Mucosa of descending colon (tissue), 3 donors: ENCODE data around the gene SAMD3. TPM values are rescaled to one million over a fixed set of nuclear protein-coding genes. Genes with fewer than 3 reads are reported as not detected.

Experiments used
- ATAC-seq: fragments of 200-7000 bp; cut with Tn5 transposase; one replicate; pipeline ENCODE4 v1.9.1; 2020; ENCODE audit warnings: mild to moderate bottlenecking, moderate library complexity
- DNase-seq, 3 donors: peaks; one replicate each; pipeline ENCODE4 v3.0.0-alpha.2; 2020
- H3K36me3 ChIP-seq: fragments of 200-600 bp; one replicate; pipeline ENCODE4 v1.8.0; 2021; ENCODE audit warnings: low read depth, mild to moderate bottlenecking
- H3K4me1 ChIP-seq: fragments of 200-600 bp; one replicate; pipeline ENCODE4 v1.8.0; 2021; ENCODE audit warnings: low read depth, mild to moderate bottlenecking
- H3K4me3 ChIP-seq: fragments of 200-600 bp; one replicate; pipeline ENCODE4 v1.8.0; 2021; ENCODE audit warnings: mild to moderate bottlenecking
- H3K9me3 ChIP-seq: fragments of 200-600 bp; one replicate; pipeline ENCODE4 v1.8.0; 2021; ENCODE audit warnings: mild to moderate bottlenecking
- intact Hi-C, 2 donors: fragments of 100-400 bp; cut with DNase I in 1 of 2; cut with micrococcal nuclease in 1 of 2; formaldehyde crosslinking; loops; one replicate each; pipeline versions ENCODE4 v1.11.0 to v1.11.1; 2022; cut with DNase I, micrococcal nuclease
- total RNA-seq, 3 donors: library from RNA; stranded (reverse); fragmentation: NEBNext Ultra II Directional in 2 of 3; extraction: Animal tissue kit (Norgen Biotek cat#: 25700) in 2 of 3; gene quantifications; one replicate each; pipeline versions ENCODE4 v1.2.1 to v1.2.4, GENCODE V29; 2021 to 2023
- TF ChIP-seq, protein P1 (sequence below): fragments of 200-600 bp; IDR thresholded peaks from one replicate; pipeline ENCODE4 v1.8.0; 2022; ENCODE audit warnings: antibody characterized with exemption, mild to moderate bottlenecking
- donor health status: DM: no; HTN: no; CAD: no; lungs with moderate emphysema.
- donor health status: DM: no; HTN: no; CAD: no.
- donor health status: DM: no; HTN: yes; CAD: no.

SAMD3 gene
- total RNA-seq, 3 donors from 2014 or later, result 0.90 to 5.4 (median 1.7) TPM

DNA sequence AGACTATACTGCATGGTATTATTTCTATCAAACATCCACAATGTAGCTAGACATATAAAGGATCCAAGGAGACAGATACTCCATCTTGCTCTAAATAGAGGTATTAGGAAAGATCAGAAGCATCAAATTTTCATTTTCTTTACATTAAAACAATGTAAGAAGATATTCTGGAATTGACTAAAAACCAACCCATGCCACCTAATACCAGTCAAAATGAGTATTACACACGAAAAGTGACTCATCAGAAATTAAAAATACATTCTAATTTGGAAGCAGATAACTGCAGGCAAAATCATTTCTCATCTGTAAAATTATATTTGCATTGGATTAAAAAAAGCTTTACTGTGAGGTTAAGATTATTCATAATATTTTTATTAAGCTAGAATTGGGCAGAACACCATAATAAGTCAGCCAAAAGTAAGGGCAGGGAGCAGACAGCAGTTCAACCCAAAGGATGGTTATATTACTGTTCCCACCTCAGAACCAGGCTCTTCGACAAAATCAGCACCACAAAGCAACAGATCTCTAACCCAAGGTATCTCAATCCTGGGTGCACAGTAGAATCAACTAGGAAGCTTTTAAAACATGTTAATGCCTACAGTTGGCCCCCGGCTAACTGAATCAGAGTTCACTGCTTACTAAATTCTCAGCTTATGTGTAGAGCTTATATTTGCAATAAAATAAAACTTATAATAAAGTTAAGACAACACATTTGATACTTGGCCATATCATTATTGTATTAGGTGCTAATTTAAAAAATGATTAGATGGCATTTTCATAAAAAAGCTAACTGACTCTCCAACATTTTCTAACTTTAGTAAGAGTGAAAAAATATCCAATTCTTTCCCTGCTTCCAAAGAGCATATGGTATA lies 35.2 kb downstream of the SAMD3 start:
- intact Hi-C loops, result no loop called here
- DNase-seq (no peak), ATAC-seq (no peak)
- Histone ChIP-seq H3K36me3 (no peaks in the 10 kb centered on the region), H3K4me1 (peaks cover 5% of the 10 kb centered on the region), H3K9me3 (no peaks in the 10 kb centered on the region), H3K4me3 (no peak overlapping the region)
- TF ChIP-seq, protein P1, sequence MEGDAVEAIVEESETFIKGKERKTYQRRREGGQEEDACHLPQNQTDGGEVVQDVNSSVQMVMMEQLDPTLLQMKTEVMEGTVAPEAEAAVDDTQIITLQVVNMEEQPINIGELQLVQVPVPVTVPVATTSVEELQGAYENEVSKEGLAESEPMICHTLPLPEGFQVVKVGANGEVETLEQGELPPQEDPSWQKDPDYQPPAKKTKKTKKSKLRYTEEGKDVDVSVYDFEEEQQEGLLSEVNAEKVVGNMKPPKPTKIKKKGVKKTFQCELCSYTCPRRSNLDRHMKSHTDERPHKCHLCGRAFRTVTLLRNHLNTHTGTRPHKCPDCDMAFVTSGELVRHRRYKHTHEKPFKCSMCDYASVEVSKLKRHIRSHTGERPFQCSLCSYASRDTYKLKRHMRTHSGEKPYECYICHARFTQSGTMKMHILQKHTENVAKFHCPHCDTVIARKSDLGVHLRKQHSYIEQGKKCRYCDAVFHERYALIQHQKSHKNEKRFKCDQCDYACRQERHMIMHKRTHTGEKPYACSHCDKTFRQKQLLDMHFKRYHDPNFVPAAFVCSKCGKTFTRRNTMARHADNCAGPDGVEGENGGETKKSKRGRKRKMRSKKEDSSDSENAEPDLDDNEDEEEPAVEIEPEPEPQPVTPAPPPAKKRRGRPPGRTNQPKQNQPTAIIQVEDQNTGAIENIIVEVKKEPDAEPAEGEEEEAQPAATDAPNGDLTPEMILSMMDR, result no peak

DNA sequence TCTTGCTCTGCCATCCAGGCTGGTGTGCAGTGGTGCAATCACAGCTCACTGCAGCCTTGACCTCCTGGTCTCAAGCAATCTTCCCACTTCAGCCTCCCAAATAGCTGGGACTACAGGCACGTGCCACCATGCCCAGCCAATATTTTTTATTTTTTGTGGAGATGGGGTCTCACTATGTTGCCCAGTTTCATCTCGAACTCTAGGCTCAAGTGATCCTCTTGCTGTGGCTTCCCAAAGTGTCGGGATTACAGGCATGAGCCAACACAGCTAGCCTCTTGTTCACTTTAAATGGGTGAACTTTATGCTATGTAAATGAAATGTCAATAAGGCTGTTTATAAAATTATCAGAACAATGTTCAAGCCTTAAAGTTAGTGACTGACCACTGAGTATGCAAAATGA lies 37.1 kb downstream of the SAMD3 start:
- Histone ChIP-seq H3K9me3 (no peaks in the 10 kb centered on the region), H3K36me3 (no peaks in the 10 kb centered on the region), H3K4me3 (no peak overlapping the region), H3K4me1 (peaks cover 5% of the 10 kb centered on the region)
- TF ChIP-seq, protein P1, result no peak
- intact Hi-C loops, result no loop called here
- no peak for ATAC-seq
- DNase-seq, result no peak

DNA sequence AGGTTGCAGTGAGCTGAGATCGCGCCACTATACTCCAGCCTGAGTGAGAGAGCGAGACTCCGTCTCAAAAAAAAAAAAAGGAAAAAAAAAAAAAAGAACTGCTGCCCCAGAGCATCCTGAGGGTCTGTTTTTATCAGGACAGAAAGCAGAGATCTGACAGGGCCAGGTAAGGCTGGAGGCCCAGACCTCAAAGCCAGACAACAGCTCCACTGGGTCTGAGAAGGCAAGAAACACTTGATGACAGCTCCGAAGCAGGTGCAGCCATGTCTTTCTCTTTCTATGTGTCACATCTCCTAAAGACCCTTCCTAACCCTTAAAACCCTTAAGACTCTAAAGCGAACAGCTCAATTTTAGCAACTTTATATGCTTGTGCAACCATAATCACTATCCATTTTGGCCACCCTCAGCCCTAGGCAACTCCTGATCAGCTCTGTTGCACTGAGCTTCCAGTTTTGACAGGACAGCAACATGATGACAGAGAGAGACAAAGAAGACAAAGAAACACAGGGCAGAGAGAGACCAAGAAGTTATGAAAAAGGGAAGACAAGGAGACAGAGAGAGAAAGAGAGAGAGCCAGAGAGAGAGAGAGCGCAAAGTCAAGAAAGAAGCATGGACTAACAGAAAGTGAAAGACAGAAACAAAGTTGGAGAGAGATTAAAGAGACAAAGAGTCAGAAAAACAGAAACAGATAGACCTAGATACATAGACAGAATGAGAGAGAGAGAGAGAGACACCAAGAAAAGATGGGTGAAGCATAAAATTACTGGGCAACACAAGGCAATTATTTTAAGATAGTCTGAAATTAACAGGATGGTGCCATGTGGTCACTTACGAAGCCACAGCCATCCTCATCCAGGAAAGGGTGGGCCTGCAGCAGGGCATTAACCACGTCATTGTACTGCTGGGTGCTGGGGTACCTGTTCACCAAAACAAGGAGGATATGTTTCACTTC lies 39.2 kb downstream of the SAMD3 start:
- TF ChIP-seq, protein P1, result no peak
- ATAC-seq (peak; percentile 50), DNase-seq (no peak)
- Histone ChIP-seq H3K9me3 (no peaks in the 10 kb centered on the region), H3K4me3 (no peak overlapping the region), H3K36me3 (no peaks in the 10 kb centered on the region), H3K4me1 (peaks cover 3% of the 10 kb centered on the region)
- intact Hi-C loops, result no loop called here

DNA sequence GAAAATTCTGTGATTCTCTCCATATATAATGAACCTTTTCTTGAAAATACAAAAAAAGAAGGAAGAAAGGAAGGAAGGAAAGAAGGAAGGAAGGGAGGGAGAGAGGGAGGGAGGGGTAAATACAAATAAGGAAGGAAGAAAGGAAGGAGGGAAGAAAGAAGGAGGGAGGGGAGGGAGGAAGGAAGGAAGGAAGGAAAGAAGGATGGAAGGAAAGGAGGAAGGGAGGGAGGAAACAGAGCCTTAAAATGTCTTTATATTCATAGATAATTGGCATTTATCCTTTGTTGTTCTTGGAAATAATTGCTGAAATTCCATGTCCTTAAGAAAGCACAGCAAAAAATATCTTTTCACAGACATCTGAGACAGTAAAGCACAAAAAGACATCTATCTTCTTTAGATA lies 40.3 kb downstream of the SAMD3 start:
- ATAC-seq, result no peak
- TF ChIP-seq, protein P1, result no peak
- Histone ChIP-seq H3K4me3 (no peak overlapping the region), H3K4me1 (no peaks in the 10 kb centered on the region), H3K9me3 (no peaks in the 10 kb centered on the region), H3K36me3 (no peaks in the 10 kb centered on the region)
- no peak for DNase-seq
- intact Hi-C loops, result no loop called here

DNA sequence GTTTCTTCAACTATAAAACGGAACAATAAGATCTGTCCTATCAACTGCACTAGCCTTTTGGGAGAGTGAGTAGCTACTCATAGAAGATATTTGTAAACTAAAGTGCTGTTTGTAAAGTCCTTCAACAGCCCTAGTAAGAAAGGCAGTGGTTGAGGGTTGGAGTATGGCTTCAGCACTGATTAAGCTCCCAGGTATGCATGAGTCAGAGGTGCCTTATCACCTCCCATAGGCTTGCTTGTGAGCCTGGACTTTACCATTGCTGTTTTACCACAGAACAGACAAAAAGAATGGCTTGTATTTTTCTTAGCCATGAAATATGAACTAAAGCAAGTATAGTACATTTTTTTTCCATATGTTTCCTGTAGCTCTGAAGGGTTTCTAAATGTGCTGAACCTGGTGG lies 44.1 kb downstream of the SAMD3 start:
- intact Hi-C loops, result no loop called here
- H3K4me3 ChIP-seq, result no peak overlapping the region
- no peaks in the 10 kb centered on the region for H3K4me1 ChIP-seq
- no peaks in the 10 kb centered on the region for H3K9me3 ChIP-seq
- TF ChIP-seq, protein P1, result no peak
- peak; percentile 74 for ATAC-seq
- DNase-seq, result no peak
- no peaks in the 10 kb centered on the region for H3K36me3 ChIP-seq
